ENCODE results near the gene VEPH1.

The VEPH1 gene

GRCh38 chr3:157502916-157503595 lies at the start of gene VEPH1:
VEPH1 (minus strand) TSS chr3:157503416; CDS start chr3:157495349, 8,067 bp downstream.
- no peak for DNase-seq

GRCh38 chr3:157551961-157552360 lies 48.7 kb upstream of the VEPH1 start:
- DNase-seq = no peak

GRCh38 chr3:157549498-157549897 lies 46.3 kb upstream of the VEPH1 start:
- DNase-seq = no peak

DNA sequence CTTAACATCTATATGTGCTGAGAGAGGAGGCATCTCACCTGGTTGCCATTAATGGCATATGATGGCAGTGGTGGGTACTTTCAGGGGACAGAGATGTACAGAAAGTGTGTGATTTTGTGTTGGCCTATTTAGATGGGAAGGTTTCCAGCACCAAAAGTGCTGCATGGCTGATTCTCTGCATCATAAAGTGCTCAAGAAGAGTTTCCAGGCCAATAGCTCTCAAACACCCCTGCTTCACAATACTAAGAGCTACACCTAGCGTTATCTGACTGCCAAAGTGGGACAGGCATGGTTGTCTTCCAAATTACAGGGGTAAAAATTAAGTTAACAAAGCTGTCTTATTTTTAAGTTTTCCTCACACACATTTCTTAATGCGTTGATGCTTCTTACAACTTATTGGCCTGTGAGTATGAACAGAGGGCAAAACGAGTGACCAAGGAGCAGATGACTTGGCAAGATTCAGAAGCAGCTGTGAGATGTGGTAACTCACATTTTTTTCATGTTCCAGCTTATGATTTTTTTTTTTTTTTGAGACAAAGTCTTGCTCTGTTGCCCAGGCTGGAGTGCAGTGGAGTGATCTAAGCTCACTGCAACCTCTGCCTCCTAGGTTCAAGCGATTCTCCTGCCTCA lies 41.4 kb upstream of the VEPH1 start:
- DNase-seq = no peak

DNA sequence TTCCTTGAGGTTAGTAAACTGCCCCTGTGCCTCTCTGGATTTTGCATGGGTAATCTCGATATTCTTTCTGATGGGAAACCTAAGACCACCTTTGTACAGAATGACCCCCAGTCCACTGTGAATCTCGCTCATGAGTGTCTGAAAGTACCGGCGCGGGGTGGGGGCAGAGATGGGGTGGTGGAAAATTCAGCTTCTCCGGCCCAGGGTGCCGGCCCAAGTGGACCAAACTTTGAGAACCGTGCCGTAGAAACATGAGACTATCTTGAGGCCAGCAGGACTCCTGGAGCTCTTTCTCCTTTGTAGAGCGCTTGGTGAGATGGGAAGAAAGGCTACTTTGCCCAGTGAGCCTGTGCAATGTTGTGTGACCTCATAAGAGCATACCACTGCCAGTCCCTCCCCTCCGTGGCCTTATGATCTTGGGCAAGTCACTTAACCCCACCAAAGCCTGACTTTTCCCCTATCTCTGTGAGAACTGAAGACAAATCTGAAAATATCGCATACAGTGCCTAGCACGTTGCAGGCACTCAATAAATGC lies 40.4 kb upstream of the VEPH1 start:
- no peak for DNase-seq

- no peak for DNase-seq
These were observed 39.7 kb upstream of the VEPH1 start for GRCh38 chr3:157542711-157543500.

DNA sequence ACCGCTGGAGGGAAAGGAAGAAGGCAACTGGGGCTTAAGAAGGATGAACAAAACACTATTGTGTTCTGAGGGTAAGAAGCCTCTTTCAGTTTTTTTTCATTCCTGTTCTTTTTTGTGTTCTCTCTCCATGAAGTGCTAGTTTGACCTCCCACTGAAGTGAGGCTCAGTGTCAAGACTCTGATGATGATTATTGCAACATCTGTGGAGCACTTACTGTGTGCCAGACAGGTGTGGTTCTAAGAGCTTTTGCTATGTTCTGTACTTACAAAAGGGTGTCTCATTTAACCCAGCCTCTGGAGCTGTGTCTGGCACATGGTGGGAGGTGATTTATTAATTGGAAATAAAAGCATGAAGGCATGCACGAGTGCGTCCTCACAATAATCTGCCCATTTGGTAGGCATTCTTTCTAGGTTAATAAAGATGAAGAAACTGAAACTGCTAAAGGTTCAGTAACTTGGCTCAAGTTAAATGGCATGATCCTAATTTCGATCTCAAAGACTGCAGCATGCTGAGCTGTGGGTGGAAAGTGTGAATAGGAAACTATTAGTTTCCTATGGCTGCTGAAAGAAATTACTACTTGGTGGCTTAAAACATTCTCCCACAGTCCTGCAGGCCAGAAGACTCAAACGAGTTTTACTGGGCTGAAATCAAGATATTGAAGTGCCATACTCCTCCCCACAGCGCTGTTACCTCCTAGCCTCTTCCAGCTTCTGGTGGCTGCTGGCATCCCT lies 38.5 kb upstream of the VEPH1 start:
- no peak for DNase-seq

- no peak for DNase-seq
These were observed 37.4 kb upstream of the VEPH1 start for GRCh38 chr3:157540656-157541055.

DNA sequence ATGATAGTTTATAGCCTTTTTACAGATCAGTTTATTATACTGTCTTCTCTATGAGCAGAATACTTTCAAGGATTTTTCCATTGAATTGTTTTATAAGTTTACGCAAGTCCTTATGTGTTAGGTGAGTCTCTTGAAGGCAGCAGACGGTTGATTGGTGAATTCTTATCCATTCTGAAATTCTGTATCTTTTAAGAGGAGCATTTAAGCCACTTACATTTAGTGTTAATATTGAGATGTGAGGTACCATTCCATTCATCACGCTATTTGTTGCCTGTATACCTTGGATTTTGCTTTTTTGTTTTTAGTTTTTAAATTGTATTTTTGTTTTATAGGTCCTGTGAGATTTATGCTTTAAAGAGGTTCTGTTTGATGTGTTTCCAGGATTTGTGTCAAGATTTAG lies 32.5 kb upstream of the VEPH1 start:
- no peak for DNase-seq

GRCh38 chr3:157534725-157535161 lies 31.5 kb upstream of the VEPH1 start:
- DNase-seq = no peak

DNA sequence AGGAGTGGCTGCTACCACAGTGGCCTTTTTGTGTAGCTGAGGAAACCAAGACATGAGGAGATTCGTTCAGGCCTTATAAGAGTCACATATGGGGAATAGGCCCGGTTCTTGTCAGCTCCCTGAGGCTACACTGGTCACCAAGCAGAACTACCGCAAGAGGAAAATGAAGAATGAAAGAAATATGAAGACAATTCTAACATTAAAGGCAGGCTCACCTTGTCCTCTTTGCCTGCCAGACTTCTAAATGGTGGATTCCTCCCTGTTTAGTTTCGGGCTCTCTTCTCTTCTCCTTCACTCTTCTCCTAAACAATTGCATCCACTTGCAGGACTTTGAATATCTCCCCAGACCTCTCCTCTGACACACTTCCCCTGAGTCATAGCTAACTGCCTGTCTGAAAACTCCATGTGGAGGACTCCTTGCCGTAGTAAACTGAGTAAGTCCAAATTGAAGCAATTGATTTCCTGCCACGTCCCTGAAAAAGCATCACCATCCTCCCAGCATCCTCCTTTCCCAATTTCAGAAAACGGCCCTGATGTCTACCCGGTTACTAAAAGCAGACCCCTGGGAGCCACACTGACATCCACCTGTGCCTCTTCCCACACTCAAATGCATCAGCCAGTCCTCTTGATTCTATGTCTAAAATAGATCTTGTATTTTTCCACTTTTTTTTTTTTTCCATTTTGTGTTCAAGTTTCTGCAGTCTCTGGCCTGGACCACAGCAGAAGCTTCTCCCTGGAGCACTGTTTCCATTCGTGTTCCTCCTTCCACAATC lies 30.3 kb upstream of the VEPH1 start:
- DNase-seq = no peak

GRCh38 chr3:157532529-157533297 lies 29.5 kb upstream of the VEPH1 start:
- no peak for DNase-seq

DNA sequence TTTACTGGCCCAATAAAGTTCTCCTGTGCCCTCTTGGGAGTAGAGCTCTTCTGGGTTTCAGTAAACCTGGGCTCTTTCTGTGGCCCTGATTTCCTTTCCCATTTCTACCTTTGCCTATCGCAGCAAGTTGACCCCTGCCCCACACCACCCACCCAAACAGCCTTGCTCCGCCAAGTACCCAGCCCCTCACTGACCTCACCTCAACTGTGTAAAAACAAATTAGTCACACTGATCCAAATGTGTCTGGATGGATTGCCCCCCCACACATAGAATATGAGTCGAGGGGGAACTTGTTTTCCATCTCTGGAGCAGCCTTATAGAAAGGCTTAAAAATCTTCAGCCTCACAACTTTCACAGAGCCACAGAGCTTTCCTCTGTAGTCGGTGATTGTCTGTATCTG lies 28.6 kb upstream of the VEPH1 start:
- no peak for DNase-seq

DNA sequence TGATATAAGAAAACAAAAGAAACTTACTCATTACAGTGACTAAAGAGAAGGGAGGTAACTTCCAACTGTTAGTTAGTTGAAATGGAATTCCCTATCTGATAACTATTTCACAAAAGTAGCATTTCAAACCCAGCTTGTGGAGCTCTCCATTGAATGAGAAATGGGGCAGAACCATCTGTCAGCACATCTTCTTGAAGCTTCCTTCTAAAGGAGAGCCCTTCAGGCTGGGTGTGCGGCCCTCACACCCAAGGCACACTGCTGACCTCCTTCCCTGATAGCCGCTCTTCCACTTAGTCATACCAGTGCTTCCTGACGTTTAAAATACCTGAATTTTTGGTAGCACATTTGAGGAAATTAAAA lies 28.1 kb upstream of the VEPH1 start:
- no peak for DNase-seq

DNA sequence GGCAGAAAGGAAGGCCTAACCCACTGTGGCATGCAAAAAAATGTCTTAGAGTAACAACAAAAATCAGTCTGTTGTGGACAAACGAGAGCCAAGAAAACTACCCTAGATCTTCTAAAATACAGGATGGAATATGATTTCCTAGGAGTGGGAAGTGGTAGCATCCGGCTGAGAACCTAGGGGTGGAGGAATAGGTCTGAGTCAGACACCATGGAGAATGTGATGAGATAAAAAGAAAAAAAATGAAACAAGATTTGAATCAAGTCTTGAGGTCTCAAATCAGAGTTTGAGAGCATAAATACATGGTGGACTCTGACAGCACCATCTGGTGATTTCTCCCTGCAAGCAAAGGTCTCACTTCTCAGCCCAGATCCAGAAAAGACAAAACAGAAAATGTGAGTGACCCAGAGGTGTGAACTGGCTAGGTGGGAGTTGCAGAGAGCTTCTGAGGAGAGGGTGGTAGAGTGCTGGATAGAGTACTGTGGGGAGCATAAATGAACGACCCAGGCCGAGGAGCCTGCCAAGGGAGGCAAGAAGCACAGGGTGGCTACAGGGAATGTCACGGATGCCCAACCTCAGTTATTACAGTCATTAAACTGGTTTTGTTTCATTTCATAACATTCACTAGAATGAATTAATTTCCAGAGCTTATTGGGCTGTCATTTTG lies 27.6 kb upstream of the VEPH1 start:
- DNase-seq = no peak

GRCh38 chr3:157529751-157530150 lies 26.5 kb upstream of the VEPH1 start:
- DNase-seq = no peak

DNA sequence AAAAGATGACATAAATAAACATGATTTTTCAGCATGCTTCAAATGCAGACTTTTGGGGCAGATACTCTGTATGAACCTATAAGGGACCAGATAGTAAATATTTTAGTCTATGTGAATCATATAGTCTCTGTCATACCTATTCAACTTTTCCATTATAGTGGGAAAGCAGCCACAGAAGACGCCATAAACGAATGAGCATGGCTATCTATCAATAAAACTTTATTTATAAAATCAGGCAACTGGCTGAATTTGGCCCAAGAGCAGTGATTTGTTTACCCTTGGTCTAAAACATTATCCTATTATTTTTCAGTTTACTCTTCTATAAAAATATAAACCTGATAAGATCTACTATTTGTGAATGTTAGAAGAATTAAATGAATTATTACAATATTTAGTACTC lies 25.9 kb upstream of the VEPH1 start:
- DNase-seq = no peak

- no peak for DNase-seq
These were observed 24.1 kb upstream of the VEPH1 start for GRCh38 chr3:157527131-157527881.

GRCh38 chr3:157526036-157526435 lies 22.8 kb upstream of the VEPH1 start:
- no peak for DNase-seq

GRCh38 chr3:157523814-157524213 lies 20.6 kb upstream of the VEPH1 start:
- DNase-seq = no peak

Measured in stimulated activated CD8-positive, alpha-beta memory T cell treated with anti-CD3 and anti-CD28 coated beads, Interleukin-4, amount 100 ng/mL, for 48 hours (primary cell).